B cell (primary cell): ENCODE data around the gene CCDC8.

Source experiments
- EZH2 ChIP-seq: IDR thresholded peaks from 2 replicates; pipeline ENCODE4 v1.6.1; 2012; ENCODE audit warnings: borderline replicate concordance, low read depth, mild to moderate bottlenecking, moderate library complexity, low read length; ENCODE audit not compliant: insufficient read depth, poor library complexity, severe bottlenecking
- TF ChIP-seq, protein P1 (sequence below): fragments of 200-600 bp; IDR thresholded peaks from one replicate; pipeline ENCODE4 v1.8.0; 2022; ENCODE audit warnings: antibody characterized with exemption, mild to moderate bottlenecking

GRCh38 chr19:46380690-46381089, 32.7 kb downstream of the CCDC8 start:
- TF ChIP-seq, protein P1, sequence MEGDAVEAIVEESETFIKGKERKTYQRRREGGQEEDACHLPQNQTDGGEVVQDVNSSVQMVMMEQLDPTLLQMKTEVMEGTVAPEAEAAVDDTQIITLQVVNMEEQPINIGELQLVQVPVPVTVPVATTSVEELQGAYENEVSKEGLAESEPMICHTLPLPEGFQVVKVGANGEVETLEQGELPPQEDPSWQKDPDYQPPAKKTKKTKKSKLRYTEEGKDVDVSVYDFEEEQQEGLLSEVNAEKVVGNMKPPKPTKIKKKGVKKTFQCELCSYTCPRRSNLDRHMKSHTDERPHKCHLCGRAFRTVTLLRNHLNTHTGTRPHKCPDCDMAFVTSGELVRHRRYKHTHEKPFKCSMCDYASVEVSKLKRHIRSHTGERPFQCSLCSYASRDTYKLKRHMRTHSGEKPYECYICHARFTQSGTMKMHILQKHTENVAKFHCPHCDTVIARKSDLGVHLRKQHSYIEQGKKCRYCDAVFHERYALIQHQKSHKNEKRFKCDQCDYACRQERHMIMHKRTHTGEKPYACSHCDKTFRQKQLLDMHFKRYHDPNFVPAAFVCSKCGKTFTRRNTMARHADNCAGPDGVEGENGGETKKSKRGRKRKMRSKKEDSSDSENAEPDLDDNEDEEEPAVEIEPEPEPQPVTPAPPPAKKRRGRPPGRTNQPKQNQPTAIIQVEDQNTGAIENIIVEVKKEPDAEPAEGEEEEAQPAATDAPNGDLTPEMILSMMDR, result no peak
- TF ChIP-seq EZH2, result no peak
